ENCODE results near the gene FGGY.
A peak's percentile ranks its signal among the peaks of the same experiment; 100 is the strongest.
"Not testable (repeated sequence)": the region's sequence is repeated elsewhere in the genome, so short reads cannot be mapped to it uniquely, and the experiment has no call there.

Gene FGGY, protein sequence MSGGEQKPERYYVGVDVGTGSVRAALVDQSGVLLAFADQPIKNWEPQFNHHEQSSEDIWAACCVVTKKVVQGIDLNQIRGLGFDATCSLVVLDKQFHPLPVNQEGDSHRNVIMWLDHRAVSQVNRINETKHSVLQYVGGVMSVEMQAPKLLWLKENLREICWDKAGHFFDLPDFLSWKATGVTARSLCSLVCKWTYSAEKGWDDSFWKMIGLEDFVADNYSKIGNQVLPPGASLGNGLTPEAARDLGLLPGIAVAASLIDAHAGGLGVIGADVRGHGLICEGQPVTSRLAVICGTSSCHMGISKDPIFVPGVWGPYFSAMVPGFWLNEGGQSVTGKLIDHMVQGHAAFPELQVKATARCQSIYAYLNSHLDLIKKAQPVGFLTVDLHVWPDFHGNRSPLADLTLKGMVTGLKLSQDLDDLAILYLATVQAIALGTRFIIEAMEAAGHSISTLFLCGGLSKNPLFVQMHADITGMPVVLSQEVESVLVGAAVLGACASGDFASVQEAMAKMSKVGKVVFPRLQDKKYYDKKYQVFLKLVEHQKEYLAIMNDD

DNA sequence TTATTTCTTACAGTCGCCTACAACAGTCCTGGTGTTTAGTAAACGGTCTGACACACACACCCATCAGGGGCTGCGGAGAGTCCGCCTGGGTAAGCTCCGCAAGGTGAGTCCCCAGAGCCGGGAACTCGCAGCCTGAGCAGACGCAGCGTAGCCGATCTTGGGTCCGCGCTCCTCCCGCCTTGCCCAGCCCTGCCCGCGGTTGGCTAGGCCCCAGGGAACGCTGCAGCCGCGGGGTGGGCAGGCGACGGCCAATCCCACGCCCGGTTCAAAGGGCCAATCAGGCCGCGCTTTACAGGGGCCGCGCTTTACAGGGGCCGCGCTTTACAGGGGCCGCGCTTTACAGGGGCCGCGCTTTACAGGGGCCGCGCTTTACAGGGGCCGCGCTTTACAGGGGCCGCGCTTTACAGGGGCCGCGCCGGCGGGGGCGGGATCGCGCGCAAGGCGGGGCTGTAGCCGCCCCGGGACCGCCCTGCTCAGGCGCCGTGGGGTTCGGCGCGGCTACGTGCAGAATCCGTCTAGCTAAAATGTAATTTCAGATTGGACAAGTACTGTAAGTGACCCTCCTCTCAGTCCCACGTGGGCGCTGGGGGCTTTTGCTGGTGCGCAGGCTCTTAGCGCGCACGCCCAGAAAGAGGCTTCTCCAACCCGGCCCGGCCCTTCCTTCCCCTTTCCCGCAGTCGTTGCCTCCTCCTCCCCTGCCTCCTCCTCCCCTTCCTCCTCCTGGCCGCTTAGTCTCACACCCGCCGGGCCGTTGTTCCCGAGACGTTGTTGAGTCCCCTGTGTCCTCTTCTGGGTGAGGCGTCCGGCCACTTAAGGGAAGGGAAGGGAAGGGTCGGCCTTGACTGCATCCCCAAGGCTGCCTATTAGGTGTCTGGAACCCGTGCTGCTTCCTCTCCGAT is at the start of gene FGGY:
TSS of gene FGGY (plus strand) at position 737 of the 899 bp plus-strand sequence. CDS start 24,456 bp downstream, outside the sequence.
- DNase-seq (ENCODE audit: low read depth in 3 of 3), result peak; percentile 58 to 82 (median 63)

DNA sequence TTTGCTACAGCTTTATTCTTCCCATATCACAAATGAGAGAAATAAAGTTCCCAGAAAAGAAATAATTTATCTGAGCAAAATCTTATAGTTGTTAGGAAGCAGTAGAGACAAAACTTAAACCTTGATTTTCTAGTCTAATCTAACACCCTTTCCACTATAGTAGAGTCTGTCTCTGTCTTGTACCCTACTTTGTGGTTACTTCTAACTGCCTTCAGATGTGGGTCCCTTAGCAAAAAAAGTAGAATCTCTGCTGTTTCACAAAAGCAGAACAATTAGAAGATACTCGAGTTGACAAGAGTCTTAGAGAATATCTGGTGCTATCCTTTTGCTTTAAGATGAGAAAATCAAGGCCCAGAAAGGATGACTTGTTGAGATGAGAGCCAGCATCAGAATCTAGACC is 48.1 kb upstream of the FGGY start:
- no peak for DNase-seq (ENCODE audit: low read depth in 3 of 3)

DNA sequence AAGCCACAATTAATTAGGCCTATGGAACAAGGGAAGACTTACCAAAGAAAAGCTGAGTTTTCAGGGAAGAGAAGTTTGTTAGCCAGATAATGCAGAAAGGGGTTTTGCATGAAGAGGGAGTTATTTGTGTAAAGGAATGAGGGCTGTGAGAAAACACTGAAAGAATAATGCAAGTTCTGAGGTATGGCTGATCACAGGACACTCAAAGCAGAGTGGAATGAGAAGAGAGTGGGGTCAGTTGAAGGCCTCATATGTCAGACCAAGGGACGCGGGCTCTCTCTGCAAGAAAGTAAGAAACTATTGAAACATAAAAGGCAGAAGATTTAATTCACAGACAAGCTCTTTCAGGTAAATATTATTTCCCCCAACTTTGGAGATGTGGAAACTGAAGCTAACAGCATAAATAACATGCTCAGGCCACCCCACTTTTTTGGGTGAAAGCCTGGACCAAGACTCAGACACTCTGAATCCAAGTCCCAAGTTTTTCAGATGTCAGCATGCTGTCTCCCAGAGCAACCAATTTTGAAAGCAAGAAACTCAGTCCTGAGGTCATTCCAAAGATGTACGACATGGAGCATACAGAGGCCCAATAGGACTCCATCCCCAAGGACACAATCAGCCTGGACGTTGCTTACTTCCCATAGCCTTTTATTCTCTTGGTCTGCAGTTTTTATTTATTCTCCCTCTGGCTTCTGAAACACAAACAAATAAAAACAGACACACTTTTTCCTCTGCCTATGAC is 47.3 kb upstream of the FGGY start:
- no peak for DNase-seq (ENCODE audit: low read depth in 3 of 3)

DNA sequence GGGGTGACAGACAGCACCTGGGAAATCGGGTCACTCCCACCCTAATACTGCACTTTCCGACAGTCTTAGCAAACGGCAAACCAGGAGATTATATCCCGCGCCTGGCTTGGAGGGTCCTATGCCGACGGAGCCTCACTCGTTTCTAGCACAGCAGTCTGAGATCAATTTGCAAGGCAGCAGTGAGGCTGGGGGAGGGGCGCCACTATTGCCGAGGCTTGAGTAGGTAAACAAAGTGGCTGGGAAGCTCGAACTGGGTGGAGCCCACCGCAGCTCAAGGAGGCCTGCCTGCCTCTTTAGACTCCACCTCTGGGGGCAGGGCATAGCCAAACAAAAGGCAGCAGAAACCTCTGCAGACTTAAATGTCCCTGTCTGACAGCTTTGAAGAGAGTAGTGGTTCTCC is 45.8 kb upstream of the FGGY start:
- DNase-seq (ENCODE audit: low read depth in 3 of 3), result not testable (repeated sequence)

DNA sequence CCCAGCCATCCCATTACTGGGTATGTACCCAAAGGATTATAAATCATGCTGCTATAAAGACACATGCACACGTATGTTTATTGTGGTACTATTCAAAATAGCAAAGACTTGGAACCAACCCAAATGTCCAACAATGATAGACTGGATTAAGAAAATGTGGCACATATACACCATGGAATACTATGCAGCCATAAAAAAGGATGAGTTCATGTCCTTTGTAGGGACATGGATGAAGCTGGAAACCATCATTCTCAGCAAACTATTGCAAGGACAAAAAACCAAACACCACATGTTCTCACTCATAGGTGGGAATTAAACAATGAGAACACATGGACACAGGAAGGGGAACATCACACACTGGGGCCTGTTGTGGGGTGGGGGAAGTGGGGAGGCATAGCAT is 40.5 kb upstream of the FGGY start:
- DNase-seq (ENCODE audit: low read depth in 3 of 3), result not testable (repeated sequence)

DNA sequence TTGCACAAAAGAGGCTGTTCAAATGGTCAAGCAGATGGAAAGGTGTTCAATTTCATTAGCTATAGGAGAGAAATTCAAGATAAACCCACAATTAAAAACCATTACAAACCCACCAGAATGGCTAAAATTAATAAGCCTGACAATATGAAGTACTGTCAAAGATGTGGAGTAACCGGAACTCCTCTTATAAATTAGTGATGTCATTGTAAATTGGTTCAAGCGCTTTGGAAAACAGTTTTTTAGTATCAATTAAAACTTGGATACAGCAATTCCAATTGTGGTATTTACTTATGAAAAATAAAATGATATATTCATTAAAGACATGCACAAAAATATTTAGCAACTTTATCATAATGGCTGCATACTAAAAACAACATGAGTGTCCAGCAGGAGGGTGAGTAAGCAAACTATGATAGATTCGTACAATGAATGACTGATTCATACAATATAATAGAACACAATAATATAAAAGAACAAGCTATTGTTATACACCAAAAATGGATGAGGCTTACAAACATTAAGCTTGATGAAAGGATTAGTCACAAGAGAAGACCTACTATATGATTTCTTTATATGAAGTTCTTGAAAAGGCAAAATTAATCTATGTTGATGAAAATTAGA is 38.4 kb upstream of the FGGY start:
- no peak for DNase-seq (ENCODE audit: low read depth in 3 of 3)

DNA sequence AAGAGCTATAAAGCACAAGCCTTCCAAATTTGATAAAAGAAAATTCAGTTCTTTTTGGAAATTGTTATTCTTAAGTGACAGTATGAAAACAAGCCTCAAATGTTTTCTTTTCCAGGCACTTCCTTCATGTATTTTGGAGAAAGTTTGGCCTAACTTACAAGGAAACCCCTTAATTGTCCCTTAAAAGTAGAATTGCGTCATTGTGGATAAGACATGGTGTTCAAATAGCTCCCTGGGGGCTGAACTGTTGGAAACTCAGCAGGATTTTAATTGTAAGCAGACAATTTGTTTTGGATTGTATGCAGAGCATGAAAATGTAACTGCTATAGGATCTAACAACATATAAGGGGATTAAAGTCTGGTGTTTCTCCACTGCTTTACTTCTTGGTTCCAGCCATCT is 35.4 kb upstream of the FGGY start:
- no peak for DNase-seq (ENCODE audit: low read depth in 3 of 3)

DNA sequence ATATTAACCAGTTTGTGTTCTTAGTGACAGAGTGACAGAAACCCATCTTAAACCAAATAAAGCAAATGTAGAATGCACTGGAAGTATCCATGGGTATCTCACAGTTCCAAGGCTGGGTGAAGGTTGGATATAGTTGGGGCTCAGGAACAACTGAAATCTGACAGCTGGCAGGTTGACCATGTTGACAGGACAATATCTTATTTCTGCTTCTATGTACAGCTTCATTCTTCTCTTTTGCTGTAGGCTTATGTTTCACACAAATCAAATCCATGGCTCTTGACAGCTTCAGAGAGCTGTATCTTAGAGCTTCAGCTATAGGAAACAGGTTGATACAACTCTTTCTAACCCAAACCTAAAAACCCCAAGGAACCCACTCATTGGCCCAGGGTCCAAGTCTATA is 34.3 kb upstream of the FGGY start:
- no peak for DNase-seq (ENCODE audit: low read depth in 3 of 3)

DNA sequence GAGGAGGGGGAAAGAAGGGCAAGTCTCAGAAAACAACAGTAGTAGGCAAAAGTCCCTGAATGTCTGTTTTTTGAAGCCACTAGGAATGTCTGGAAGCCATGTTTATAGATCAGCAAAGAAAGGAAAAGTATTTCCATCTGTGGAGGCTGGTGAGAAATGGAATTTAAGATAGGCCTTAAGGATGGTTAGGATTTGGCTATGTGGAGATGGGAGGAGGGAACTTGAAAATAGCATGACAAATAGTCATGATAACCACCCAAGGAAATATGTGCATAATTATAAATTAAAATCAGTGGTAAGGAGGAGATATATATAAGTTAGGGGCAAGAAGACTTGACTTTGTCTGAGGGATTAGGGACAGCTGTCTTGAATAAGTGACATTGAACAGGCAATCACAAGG is 33.8 kb upstream of the FGGY start:
- no peak for DNase-seq (ENCODE audit: low read depth in 3 of 3)

DNA sequence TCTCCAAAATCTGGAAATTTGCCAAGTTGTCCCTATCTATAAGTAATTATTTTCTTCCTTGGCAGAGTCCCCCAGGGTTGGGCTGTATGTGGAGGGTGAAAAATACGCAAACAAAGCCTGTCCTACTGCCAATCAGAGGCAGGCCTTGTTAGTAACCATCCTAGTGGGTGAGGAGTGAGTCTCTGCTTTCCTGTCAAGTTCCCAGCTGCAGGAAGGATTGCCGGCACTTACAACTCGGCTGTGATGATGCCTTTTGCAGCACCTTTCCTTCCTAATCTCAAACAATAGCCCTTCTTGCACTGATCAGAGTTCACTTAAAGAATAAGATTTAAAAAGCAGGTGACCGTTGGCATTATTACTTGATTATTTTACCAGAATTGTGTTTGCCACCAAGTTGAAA is 31.3 kb upstream of the FGGY start:
- no peak for DNase-seq (ENCODE audit: low read depth in 3 of 3)

DNA sequence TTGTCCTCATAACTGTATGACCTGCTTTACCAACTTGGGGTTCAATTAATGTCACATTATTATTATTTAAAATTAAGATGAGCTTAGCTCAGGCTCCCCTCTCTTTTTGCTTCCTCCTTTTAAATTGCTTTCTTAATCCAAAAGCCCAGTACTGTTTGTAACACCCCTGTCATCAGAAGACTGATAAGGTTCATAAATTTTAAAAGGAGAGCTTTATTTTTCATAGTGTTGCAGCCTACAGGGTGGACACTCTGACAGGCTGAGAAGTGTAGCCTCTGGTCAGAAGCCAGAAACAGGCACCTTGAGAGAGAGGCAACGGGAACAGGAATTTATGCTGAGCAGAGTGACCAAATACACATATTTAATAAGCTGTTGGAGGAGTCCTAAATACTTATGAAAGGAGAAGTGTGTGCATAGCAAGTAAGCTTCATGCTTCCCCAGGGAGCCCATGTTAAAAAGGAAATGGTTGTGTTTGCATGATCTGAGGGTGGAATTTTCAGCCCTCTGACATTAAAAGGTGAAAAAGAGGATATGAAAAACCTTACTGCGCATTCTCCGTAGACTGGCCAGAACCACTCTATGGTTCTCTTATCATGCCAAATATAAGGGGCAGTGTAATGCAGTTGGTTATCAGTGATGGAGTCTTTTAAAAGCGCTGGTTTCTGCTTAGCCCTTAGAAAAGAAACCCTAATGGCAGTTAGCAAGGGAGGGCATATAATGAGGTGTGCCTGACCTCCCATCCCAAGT is 30.5 kb upstream of the FGGY start:
- DNase-seq (ENCODE audit: low read depth in 3 of 3), result no peak

DNA sequence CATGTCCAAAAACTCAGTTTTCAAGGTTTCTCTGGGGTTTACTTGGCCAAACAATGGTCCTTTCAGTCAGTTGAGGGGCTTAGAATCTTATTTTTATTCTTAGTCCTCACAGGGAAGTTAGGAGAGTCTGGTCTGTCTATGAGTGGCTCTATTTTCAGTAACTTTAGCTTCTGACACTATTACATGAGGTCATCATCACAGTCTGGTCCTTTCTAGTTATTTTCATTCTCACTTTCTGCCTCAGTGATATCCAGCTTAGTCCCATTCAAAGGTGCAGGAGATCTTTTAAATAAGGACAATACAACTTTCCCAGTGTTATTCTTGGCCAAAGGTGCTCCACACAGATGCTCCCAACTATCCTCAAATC is 30.0 kb upstream of the FGGY start:
- no peak for DNase-seq (ENCODE audit: low read depth in 3 of 3)

DNA sequence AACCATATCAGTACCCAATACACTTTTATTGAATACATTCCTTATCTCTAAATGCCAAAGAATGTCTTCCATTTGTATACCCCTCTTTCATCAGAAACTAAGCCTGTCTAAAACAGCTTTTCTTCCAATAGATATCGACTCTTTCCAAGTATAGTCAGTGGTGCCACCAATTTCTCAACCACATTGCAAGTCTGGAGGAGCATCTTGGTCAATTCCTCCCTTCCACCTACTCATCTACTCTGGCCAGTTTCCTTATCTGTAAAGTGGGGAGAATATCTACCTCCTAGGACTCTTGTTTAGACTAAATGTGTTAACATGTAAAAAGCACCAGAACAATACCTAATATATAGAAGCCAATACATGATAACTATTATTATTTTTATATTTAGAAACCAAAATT is 28.5 kb upstream of the FGGY start:
- DNase-seq (ENCODE audit: low read depth in 3 of 3), result no peak

DNA sequence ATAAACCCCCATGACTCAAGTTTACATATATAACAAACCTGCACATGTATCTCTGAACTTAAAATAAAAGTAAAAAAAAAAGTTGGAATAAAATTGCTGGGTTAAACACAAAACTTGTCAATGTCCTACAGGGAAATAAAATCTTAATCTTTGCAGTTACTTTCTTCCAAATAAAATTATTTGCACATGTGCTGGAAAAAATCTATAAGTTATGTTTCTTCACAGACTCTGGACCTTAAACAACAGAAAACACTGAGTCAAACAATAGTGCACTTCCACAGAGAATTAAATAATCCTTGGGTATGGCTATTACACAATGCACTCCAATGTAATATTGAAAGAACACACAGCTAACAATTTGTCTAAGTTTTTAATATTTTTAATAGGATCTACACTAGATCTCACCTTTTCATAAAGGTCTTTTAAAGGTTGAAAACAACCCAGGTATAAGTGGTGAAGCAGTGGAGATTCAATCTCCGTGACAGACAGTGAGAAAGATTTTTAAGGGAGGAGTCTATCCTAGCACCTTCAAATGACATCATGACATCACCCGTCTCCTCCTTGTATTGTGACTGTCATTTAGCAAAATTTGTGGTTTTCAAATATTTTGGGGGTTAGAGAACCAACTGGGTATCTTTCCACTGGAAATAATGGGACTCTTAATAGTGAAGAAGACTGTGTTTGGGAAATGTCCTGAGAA is 25.2 kb upstream of the FGGY start:
- DNase-seq (ENCODE audit: low read depth in 3 of 3), result no peak

DNA sequence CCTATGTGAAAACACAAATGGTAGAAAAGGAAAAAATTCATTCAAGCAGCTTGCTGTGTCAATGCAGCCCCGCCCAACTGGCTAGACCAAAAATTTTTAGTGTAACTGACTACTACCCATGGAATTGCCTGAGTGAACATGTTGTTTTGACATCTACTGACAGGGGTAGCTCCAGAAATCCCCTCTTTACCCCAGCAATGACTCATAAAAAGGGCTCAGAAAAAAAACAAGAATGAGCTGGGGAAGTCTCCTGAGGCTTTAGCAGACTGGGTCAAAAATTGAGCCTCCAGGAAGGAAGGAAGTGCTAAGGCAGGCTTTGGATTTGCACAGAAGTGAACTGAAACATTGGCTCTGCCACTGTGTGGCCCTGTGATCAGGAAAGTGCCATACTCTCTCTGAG is 24.4 kb upstream of the FGGY start:
- no peak for DNase-seq (ENCODE audit: low read depth in 3 of 3)

DNA sequence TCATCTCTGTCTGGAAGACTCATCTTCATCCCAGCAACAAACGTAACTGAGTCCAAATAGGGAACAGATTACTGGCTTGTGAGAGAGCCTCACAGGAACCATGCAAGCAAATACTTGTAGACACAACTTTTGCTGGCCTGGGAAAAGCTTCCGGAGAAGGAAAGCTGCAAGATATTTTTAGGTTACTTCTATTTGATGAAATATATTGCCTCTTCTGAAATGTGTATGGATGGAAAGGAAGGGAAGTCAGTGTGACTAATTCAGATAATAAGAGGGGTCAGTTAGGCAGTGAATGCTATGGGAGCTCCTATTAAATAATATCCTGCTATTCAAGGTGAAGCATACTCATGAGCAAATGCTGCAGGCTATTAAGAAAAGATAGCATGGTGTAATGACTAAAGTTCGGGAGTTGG is 20.4 kb upstream of the FGGY start:
- no peak for DNase-seq (ENCODE audit: low read depth in 3 of 3)

DNA sequence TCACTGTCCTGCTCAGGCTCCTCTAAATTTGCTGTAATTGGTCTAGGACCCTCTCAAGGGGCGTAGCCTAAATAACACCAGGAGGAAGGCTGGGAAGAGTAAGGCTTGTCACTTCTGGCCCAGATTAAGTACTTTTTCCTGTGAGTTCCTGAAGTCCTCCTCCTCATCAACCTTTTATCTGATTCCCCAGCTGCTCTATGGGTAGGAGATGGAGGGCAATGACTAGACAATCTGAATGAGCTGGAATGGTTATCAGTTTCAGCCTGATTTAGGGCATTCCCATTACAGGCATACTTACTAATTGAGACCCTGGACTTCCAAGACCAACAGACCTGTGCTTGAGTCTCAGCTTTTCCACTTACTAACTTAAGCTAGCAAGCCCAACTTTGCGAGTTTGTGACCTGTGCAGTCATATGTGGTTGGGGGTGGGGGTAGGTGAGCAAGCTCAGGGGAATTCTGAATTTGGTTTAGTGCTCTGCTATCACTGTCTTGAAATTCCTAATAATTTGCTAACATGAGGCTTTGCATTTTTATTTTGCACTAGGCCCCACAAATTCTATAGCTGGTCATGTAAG is 18.0 kb upstream of the FGGY start:
- DNase-seq (ENCODE audit: low read depth in 3 of 3), result no peak

DNA sequence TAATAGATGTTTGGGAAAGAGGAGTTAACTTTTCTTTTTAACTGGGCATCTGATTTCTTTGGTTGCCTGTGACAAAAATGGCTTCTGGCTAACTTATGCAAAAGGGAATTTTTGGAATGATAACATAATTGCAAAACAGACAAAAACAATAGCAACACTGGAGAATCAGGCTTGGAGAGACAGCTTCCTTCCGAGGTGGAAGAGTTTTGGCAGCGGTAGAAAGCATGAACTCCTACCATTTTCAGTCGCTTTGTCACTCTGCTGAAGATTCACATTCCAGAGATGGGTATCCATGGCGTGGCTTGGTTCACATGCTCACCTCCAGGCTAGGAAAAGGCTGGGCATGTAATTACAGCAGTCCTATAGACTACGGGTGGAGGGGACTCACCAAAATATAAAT is 17.2 kb upstream of the FGGY start:
- DNase-seq (ENCODE audit: low read depth in 3 of 3), result no peak

DNA sequence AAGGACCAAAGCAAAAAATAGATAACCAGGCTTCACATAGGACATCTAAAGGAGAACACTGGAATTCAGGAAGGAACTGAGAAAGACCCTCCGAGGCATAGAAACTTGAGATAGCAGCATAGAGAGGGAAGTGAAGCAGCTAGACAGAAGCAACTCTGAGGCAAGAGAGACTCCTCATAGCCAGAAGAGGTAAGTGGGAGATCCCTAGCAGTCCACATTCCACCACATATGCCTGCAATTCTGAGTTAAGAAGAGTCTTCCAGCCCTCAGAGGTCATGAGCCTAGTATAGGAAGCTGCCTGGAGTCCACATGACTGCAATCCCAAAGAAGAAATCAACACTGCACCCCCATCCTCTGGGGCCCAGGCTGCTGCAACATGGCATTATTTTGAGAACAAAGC is 13.9 kb upstream of the FGGY start:
- DNase-seq (ENCODE audit: low read depth in 3 of 3), result no peak

DNA sequence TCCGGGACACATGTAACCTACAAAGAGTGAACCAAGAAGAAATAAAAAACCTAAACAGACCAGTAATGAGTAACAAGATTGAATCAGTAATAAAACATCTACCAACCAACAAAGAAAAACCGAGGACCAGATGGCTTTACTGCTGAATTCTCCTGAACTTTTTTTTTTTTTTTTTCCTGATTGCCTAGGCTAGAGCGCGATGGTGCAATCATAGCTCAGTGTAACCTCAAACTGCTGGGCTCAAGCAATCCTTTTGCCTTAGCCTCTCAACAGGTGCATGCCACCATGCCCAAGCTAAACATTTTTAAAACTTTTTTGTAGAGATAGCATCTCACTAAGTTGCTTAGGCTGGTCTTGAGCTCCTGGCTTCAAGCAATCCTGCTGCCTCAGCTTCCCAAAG is 11.2 kb upstream of the FGGY start:
- DNase-seq (ENCODE audit: low read depth in 3 of 3), result no peak
